HCT116 (cell line): ENCODE measurements around the gene LAMC3. TPM values are rescaled to one million over a fixed set of nuclear protein-coding genes. Genes with fewer than 3 reads are reported as not detected.
"Not testable (repeated sequence)": the region's sequence is repeated elsewhere in the genome, so short reads cannot be mapped to it uniquely, and the experiment has no call there.

Experiments
- ATAC-seq: fragments of 200-7000 bp; cut with Tn5 transposase; 2 replicates; pipeline ENCODE4 v1.9.1; 2020; ENCODE audit warnings: mild to moderate bottlenecking, moderate library complexity
- BruUV-seq: library from RNA; stranded (reverse); fragments of 400-500 nt; replicated peaks from 2 replicates; lab custom pipeline; 2021; lab: Mats Ljungman, UMichigan
- CTCF ChIA-PET: fragments of 300-600 bp; sonication (Branson Sonifier 250); formaldehyde crosslinking; loops from one replicate; lab custom pipeline; 2021; ENCODE audit warnings: antibody characterized with exemption; lab: Charles Lee
- POLR2A ChIA-PET: fragments of 300-600, 350-600 bp; sonication (Branson Sonifier 250); formaldehyde crosslinking; loops from one replicate; lab custom pipeline; 2021; ENCODE audit warnings: antibody characterized with exemption; lab: Charles Lee
- RAD21 ChIA-PET, 2 experiments: fragments of 300-600 bp; sonication (Branson Sonifier 250); formaldehyde crosslinking; loops; one replicate each; lab custom pipeline; 2023; ENCODE audit warnings: low total read pairs in 2 of 2; ENCODE audit not compliant: uncharacterized antibody in 2 of 2, unreplicated experiment in 2 of 2, low non-redundant PET in 1 of 2; lab: Charles Lee
- DNase-seq: peaks from one replicate; pipeline ENCODE4 v3.0.0-alpha.2; 2010; ENCODE audit warnings: low read depth, low spot score
- H2AFZ ChIP-seq: fragments of 200-600 bp; shearing (Covaris generic), sonication (generic); 2 replicates; pipeline ENCODE4 v1.6.1; 2017; ENCODE audit warnings: low read depth, mixed run types, mixed read lengths, antibody characterized with exemption, low read length; ENCODE audit not compliant: poor library complexity, severe bottlenecking
- H3K27ac ChIP-seq: 2 replicates; pipeline ENCODE4 v1.5.1; 2012; ENCODE audit warnings: low read depth, low read length
- H3K27me3 ChIP-seq: fragments of 200-600 bp; sonication (generic); 2 replicates; pipeline ENCODE4 v1.6.1; 2016; ENCODE audit warnings: mixed run types, low read length, mixed read lengths; ENCODE audit not compliant: insufficient read depth
- H3K36me3 ChIP-seq, 2 experiments: fragments of 200-500 bp in 1 of 2; fragments of 200-600 bp in 1 of 2; sonication (Bioruptor generic) in 1 of 2; sonication (generic) in 1 of 2; 2 replicates each; pipeline versions ENCODE4 v1.5.1 to v1.6.1; 2014 to 2016; ENCODE audit warnings: low read length in 2 of 2, inconsistent platforms in 1 of 2, mixed read lengths in 1 of 2, mixed run types in 1 of 2; ENCODE audit not compliant: insufficient read depth in 2 of 2, control insufficient read depth in 1 of 2
- H3K4me1 ChIP-seq, 2 experiments: fragments of 200-600 bp in 1 of 2; sonication (generic) in 1 of 2; 2 replicates each; pipeline versions ENCODE4 v1.5.1 to v1.6.1; 2012 to 2017; ENCODE audit warnings: low read length in 2 of 2, inconsistent platforms in 1 of 2, mild to moderate bottlenecking in 1 of 2, mixed read lengths in 1 of 2, mixed run types in 1 of 2, moderate library complexity in 1 of 2; ENCODE audit not compliant: insufficient read depth in 2 of 2, control insufficient read depth in 1 of 2
- H3K4me2 ChIP-seq: fragments of 200-600 bp; sonication (generic); 2 replicates; pipeline ENCODE4 v1.6.1; 2017; ENCODE audit warnings: mixed run types, low read length, mixed read lengths
- H3K4me3 ChIP-seq, 2 experiments: fragments of 200-600 bp in 1 of 2; sonication (generic) in 1 of 2; replicated peaks in 1 of 2; 2 replicates each; pipeline ENCODE4 v1.5.1; 2011 to 2016; ENCODE audit warnings: low read length in 2 of 2, control low read depth in 1 of 2, low read depth in 1 of 2, mild to moderate bottlenecking in 1 of 2, mixed read lengths in 1 of 2, mixed run types in 1 of 2
- H3K79me2 ChIP-seq: fragments of 200-600 bp; sonication (generic); 2 replicates; pipeline ENCODE4 v1.6.1; 2017; ENCODE audit warnings: mild to moderate bottlenecking, mixed run types, low read length, moderate library complexity, mixed read lengths; ENCODE audit not compliant: insufficient read depth
- H3K9ac ChIP-seq: fragments of 200-600 bp; sonication (generic); 2 replicates; pipeline ENCODE4 v1.6.1; 2016; ENCODE audit warnings: low read length, mixed read lengths
- H3K9me2 ChIP-seq: fragments of 200-600 bp; sonication (generic), shearing (Covaris generic); 2 replicates; pipeline ENCODE4 v1.6.1; 2017; ENCODE audit warnings: mixed run types, mild to moderate bottlenecking, moderate library complexity; ENCODE audit not compliant: insufficient read depth
- H3K9me3 ChIP-seq, 2 experiments: fragments of 200-500 bp in 1 of 2; fragments of 200-600 bp in 1 of 2; sonication (Bioruptor generic) in 1 of 2; sonication (generic) in 1 of 2; 2 replicates each; pipeline ENCODE4 v1.6.1; 2014 to 2017; ENCODE audit warnings: low read length in 2 of 2, mixed read lengths in 2 of 2, inconsistent platforms in 1 of 2, low read depth in 1 of 2, mild to moderate bottlenecking in 1 of 2, mixed run types in 1 of 2, moderate library complexity in 1 of 2; ENCODE audit not compliant: control insufficient read depth in 1 of 2, insufficient read depth in 1 of 2
- H4K20me1 ChIP-seq: fragments of 200-600 bp; sonication (generic), shearing (Covaris generic); 2 replicates; pipeline ENCODE4 v1.6.1; 2017; ENCODE audit warnings: mixed run types, mild to moderate bottlenecking, moderate library complexity; ENCODE audit not compliant: insufficient read depth
- EZH2 ChIP-seq: fragments of 200-600 bp; sonication (generic); IDR thresholded peaks from 2 replicates; pipeline ENCODE4 v1.6.1; 2017; ENCODE audit warnings: antibody characterized with exemption, mixed run types
- POLR2A ChIP-seq: IDR thresholded peaks from 2 replicates; pipeline ENCODE4 v1.7.0; 2011; ENCODE audit warnings: borderline replicate concordance; ENCODE audit not compliant: insufficient read depth, insufficient read length; ENCODE audit errors: extremely low read depth
- POLR2AphosphoS5 ChIP-seq: IDR thresholded peaks from 2 replicates; pipeline ENCODE4 v1.6.1; 2011; ENCODE audit warnings: mild to moderate bottlenecking, low read depth, low read length, moderate library complexity
- RAD21 ChIP-seq: IDR thresholded peaks from 2 replicates; pipeline ENCODE4 v1.6.1; 2012; ENCODE audit warnings: low read depth, mild to moderate bottlenecking
- SP1 ChIP-seq: IDR thresholded peaks from 2 replicates; pipeline ENCODE4 v1.6.1; 2012; ENCODE audit warnings: low read depth
- SRF ChIP-seq: IDR thresholded peaks from 2 replicates; pipeline ENCODE4 v1.6.1; 2012; ENCODE audit warnings: low read depth
- YY1 ChIP-seq: IDR thresholded peaks from 2 replicates; pipeline ENCODE4 v1.6.1; 2011; ENCODE audit warnings: low read length, low read depth, moderate library complexity, mild to moderate bottlenecking; ENCODE audit not compliant: insufficient replicate concordance; ENCODE audit errors: extremely low read depth
- ZBTB33 ChIP-seq: IDR thresholded peaks from 2 replicates; pipeline ENCODE4 v1.6.1; 2011; ENCODE audit warnings: mild to moderate bottlenecking, low read length, moderate library complexity; ENCODE audit not compliant: insufficient replicate concordance; ENCODE audit errors: extremely low read depth
- intact Hi-C: fragments of 100-400 bp; cut with micrococcal nuclease; formaldehyde crosslinking; loops from 2 replicates; pipeline ENCODE4 v1.10.0; 2022
- total RNA-seq: library from RNA; stranded (reverse); gene quantifications from one replicate; pipeline ENCODE4 v1.2.1, GENCODE V29; 2021; ENCODE audit not compliant: unreplicated experiment

Gene LAMC3
- total RNA-seq, 1 experiment from 2014 or later = 7.7 TPM

GRCh38 chr9:131114084-131114535 is 105.1 kb downstream of the LAMC3 start:
- ATAC-seq = no peak
- Histone ChIP-seq H2AFZ (no peak overlapping the region), H3K9ac (no peak overlapping the region), H3K4me1 (no peaks in the 10 kb centered on the region), H3K36me3 (no peaks in the 10 kb centered on the region), H3K9me3 (no peaks in the 10 kb centered on the region), H3K4me2 (no peak overlapping the region), H3K4me3 (no peak overlapping the region), H3K27ac (no peak overlapping the region), H3K79me2 (no peaks in the 10 kb centered on the region), H4K20me1 (no peaks in the 10 kb centered on the region), H3K27me3 (no peaks in the 10 kb centered on the region), H3K9me2 (no peaks in the 10 kb centered on the region)
- no peak for TF ChIP-seq YY1
- TF ChIP-seq ZBTB33 = no peak
- TF ChIP-seq EZH2 = no peak
- no peak for TF ChIP-seq RAD21
- no peak for TF ChIP-seq POLR2A
- no peak for TF ChIP-seq SRF
- no peak for TF ChIP-seq POLR2AphosphoS5
- TF ChIP-seq SP1 = no peak
- intact Hi-C loops = no loop called here
- ChIA-PET CTCF (no interaction called here), POLR2A (no interaction called here), RAD21 (no interaction called here)
- DNase-seq = no peak
- BruUV-seq = no TSS peak

GRCh38 chr9:131115360-131115742 is 106.4 kb downstream of the LAMC3 start:
- H4K20me1 ChIP-seq, H3K27me3 ChIP-seq, H3K9ac ChIP-seq, CTCF ChIA-PET, DNase-seq, H2AFZ ChIP-seq, ATAC-seq, H3K36me3 ChIP-seq, BruUV-seq, H3K9me3 ChIP-seq, H3K4me2 ChIP-seq, H3K9me2 ChIP-seq, H3K27ac ChIP-seq, H3K4me3 ChIP-seq, H3K79me2 ChIP-seq, RAD21 ChIA-PET, H3K4me1 ChIP-seq, intact Hi-C loops: not testable (repeated sequence)
- POLR2A ChIA-PET = interaction anchor here (0.7 kb wide), 1 partner anchor 27 kb away, joined by 4 read pairs; no protein-coding TSS in a partner anchor
